HCT116 (cell line): Measurements from ENCODE around the gene PRDM2.

ENCODE experiments used
- CTCF ChIP-seq, 3 experiments: fragments of 200-600 bp in 1 of 3; sonication (generic) in 1 of 3; IDR thresholded peaks in 2 of 3; conservative IDR thresholded peaks in 1 of 3; 2 replicates each; pipeline ENCODE4 v1.5.1; 2012 to 2017; ENCODE audit warnings: low read depth in 2 of 3, low read length in 2 of 3, antibody characterized with exemption in 1 of 3, borderline replicate concordance in 1 of 3, control low read depth in 1 of 3, mild to moderate bottlenecking in 1 of 3, mixed read lengths in 1 of 3, mixed run types in 1 of 3, moderate library complexity in 1 of 3; ENCODE audit not compliant: insufficient read depth in 1 of 3
- JUND ChIP-seq: IDR thresholded peaks from 2 replicates; pipeline ENCODE4 v1.6.1; 2012
- POLR2A ChIP-seq: IDR thresholded peaks from 2 replicates; pipeline ENCODE4 v1.7.0; 2011; ENCODE audit warnings: borderline replicate concordance; ENCODE audit not compliant: insufficient read depth, insufficient read length; ENCODE audit errors: extremely low read depth

GRCh38 chr1:13799502-13800283 lies 99.7 kb downstream of the PRDM2 start:
- TF ChIP-seq CTCF (IDR thresholded peaks at IDR 0.05 in 2 of 3, conservative IDR thresholded peaks at IDR 0.05 in 1 of 3; ENCODE audit: borderline replicate concordance in 1 of 3, insufficient read depth in 1 of 3, low read depth in 2 of 3, low read length in 2 of 3) (no peak), POLR2A (no peak), JUND (no peak)
